K562 (cell line): ENCODE results near the gene PRDM1.

Experiments
- BCL6 ChIP-seq: fragments of 250-450 bp; sonication (Bioruptor Pico); IDR thresholded peaks from 2 replicates; pipeline ENCODE4 v1.4.0; 2020
- FOSL1 ChIP-seq: fragments of 200-800 bp; sonication (Bioruptor generic); conservative IDR thresholded peaks from 2 replicates; pipeline ENCODE4 v1.6.1; 2016; ENCODE audit warnings: missing genetic modification characterization, missing compliant biosample characterization
- HLTF ChIP-seq: fragments of 450-650 bp; IDR thresholded peaks from 2 replicates; pipeline ENCODE4 v1.6.1; 2016
- MBD1 ChIP-seq: fragments of 250-450 bp; sonication (Bioruptor Pico); IDR thresholded peaks from 2 replicates; pipeline ENCODE4 v1.8.0; 2022; ENCODE audit warnings: inconsistent platforms
- RAD21 ChIP-seq, 2 experiments: fragments of 250-450 bp in 1 of 2; fragments of 450-650 bp in 1 of 2; sonication (Bioruptor Pico) in 1 of 2; formaldehyde crosslinking in 1 of 2; IDR thresholded peaks in 1 of 2; conservative IDR thresholded peaks in 1 of 2; 2 replicates each; pipeline versions ENCODE4 v1.4.0 to v1.8.0; 2020 to 2022; ENCODE audit warnings: mild to moderate bottlenecking in 2 of 2, moderate library complexity in 1 of 2
- RB1 ChIP-seq: fragments of 450-650 bp; IDR thresholded peaks from 2 replicates; pipeline ENCODE4 v1.6.1; 2017; ENCODE audit warnings: low read depth, mild to moderate bottlenecking
- SMARCA4 ChIP-seq: fragments of 450-650 bp; IDR thresholded peaks from 2 replicates; pipeline ENCODE4 v1.6.1; 2016

- TF ChIP-seq RAD21 (CRISPR knock-in tag; conservative IDR thresholded peaks at IDR 0.05 in 1 of 2, IDR thresholded peaks at IDR 0.05 in 1 of 2) (no peak), RB1 (no peak), SMARCA4 (no peak), HLTF (no peak), BCL6 (CRISPR knock-in tag) (no peak), MBD1 (CRISPR knock-in tag) (no peak), FOSL1 (tag) (no peak)
These were observed 66.8 kb downstream of the PRDM1 start for GRCh38 chr6:106152952-106153351.
